Fibroblast of lung (primary cell): ENCODE results near the gene CCNT2.

ENCODE experiments used
- CTCF ChIP-seq, 2 donors: IDR thresholded peaks in 1 of 2; conservative IDR thresholded peaks in 1 of 2; 1 replicate in 1 of 2; 2 replicates in 1 of 2; pipeline ENCODE4 v1.5.1; 2011 to 2012; ENCODE audit warnings: low read length in 2 of 2, control low read depth in 1 of 2, inconsistent platforms in 1 of 2, low read depth in 1 of 2, mild to moderate bottlenecking in 1 of 2
- EZH2 ChIP-seq: IDR thresholded peaks from 2 replicates; pipeline ENCODE4 v1.5.1; 2012; ENCODE audit warnings: low read length, control low read depth, mild to moderate bottlenecking; ENCODE audit errors: missing control alignments

- TF ChIP-seq EZH2 (no peak), CTCF (conservative IDR thresholded peaks at IDR 0.05 in 1 of 2, IDR thresholded peaks at IDR 0.05 in 1 of 2; ENCODE audit: low read depth in 1 of 2, low read length in 2 of 2) (no peak)
Measured at GRCh38 chr2:134933732-134934131, 15.1 kb downstream of the CCNT2 start.
